NOMO-1 treated with DMSO at 0.1 percent for 48 hours (cell line): Measurements from ENCODE around the gene PLXND1.

Source experiments
- DNase-seq: peaks from one replicate; lab custom pipeline; 2025; ENCODE audit not compliant: unreplicated experiment; lab: John Stamatoyannopoulos, UW

PLXND1 gene

GRCh38 chr3:129513705-129514104 is 92.8 kb downstream of the PLXND1 start:
- no peak for DNase-seq

DNA sequence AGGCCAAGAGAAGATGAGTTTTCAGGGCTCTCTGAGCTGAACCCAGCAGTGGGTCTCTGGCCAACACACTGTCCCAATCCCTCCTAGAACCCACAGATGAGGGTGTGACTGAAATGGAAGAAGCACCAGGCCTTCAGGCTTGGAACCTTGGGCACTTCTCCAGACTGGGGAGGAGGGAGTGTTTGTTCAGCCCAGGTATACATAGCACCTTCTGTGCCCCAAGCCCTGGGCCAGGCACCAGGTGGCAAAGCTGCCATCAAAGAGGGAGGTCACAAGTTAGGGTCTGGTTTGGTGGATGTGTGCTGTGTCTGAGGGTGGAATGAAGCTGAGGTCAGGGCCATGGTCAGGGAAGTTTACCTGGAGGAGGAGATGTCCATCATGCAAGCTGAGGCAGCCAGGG is 93.9 kb downstream of the PLXND1 start:
- no peak for DNase-seq

DNA sequence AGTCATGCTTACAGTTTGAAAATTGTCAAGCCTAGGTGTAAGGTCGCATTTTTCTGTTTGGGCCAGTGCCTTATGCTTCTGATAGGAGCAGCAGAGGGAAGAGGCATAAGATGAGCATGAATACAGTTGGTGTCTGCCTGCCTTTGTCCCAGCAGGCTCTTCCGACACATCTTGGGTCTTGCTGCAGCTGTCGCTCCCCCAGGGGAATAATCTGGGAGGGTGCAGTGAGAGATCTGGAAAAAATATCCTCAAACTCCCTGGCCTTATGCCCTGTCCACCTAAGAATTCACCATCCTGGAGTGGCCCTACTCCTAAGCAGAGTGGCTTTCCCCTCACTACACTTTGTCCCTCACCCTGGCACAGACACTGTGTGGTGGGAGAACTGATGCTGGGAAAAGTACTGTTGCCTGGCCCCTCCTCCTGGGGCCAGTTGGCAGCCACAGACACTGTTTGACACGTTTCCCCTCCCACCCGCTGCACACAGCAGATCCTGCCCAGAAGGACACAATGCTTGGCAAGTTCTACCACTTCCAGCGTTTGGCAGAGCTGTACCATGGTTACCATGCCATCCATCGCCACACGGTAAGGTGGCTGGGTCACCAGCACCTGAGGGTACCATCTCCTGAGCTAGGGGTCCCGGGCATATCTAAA is 99.2 kb downstream of the PLXND1 start:
- DNase-seq, result no peak

GRCh38 chr3:129506231-129506742 is 100.2 kb downstream of the PLXND1 start:
- DNase-seq, result no peak

GRCh38 chr3:129505341-129505740 is 101.1 kb downstream of the PLXND1 start:
- DNase-seq, result no peak
